Activated CD4-positive, alpha-beta T cell treated with anti-CD3 and anti-CD28 coated beads, Interleukin-10, Interleukin-2, amounts not matched to agents 100 ng/mL and 50 ng/mL, durations not matched to agents 16 hours and 8 hours (primary cell): ENCODE measurements around the gene DNMBP.
"Not testable (repeated sequence)": the region's sequence is repeated elsewhere in the genome, so short reads cannot be mapped to it uniquely, and the experiment has no call there.

Experiments
- DNase-seq: peaks from one replicate; pipeline ENCODE4 v3.0.0-alpha.2; 2020

DNMBP gene

DNA sequence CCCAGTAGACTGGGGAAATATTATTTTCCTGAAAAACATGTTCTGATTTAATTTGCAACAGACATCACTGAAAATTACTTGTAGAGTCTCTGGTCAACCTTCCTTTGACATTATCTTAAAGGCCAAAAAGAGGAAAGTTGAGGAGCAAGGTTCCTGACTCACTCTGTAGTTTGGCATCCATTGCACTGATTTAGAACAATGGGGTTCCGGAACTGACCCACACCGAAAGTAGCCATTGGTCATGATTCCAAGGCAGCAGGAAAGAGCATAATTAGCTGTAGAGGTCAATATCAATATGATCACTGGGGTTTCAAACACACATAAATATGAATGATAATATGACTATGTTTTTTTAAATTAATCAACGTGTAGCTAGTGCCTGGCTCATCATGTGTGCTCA, 65.8 kb downstream of the DNMBP start:
- no peak for DNase-seq

DNA sequence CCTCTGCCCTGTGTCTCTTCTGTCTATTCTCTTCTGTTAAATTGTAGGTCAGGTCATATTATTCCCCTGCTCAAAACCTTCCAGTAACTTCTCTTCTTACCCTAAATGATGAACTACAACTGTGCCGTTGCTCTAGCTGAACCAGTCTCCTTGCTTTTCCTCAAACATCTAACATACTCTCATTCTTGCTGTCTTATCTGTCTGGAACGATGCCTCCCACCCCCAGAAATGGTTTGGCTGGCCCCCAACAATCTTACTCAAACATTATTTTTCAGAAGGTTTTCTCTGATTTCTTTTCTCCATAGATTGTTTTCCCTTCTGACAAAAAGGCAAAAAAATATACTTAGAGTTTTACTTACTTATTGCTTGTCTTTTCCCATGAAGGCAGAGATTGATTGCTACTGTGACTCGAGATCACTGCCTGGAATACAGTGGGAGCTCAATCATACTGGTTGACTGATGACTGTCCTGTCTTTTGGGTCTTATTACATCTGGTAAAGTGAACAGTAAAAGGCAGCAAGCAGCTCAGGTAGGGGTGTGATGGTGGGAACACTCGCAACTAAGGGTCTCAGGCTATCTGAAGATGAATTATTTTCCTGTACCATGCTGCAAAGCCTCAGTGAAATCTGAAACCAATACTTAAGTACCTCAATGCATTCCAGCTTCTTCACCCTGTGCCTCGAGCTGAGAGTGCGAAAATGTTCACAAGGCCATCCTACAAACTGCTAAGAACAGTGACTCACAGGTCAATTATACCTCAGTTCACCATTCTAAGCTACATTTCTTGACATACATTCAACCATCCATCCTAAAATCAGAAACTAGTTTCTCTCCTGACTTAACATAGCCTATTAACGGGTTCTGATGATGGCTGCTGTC, 67.6 kb downstream of the DNMBP start:
- no peak for DNase-seq

DNA sequence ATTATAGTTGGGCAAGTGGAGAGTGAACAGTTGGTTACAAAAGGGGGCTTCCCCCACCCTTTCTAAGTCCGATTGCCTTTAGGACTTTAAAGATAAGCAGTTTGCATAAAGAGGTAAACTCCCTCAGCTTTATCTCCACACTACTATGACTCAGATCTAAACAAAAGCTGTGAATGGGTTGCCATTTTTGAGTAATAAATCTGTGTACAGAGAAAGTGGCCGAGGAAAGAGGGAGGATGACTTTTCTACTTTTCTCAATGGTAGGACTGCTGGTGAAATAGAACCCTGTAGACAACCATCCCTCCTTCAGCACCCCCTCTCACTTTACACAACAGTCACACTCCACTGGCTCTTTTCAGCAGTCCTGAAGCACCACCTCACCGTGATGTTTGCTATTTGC, 71.2 kb downstream of the DNMBP start:
- DNase-seq: peak; percentile 50

DNA sequence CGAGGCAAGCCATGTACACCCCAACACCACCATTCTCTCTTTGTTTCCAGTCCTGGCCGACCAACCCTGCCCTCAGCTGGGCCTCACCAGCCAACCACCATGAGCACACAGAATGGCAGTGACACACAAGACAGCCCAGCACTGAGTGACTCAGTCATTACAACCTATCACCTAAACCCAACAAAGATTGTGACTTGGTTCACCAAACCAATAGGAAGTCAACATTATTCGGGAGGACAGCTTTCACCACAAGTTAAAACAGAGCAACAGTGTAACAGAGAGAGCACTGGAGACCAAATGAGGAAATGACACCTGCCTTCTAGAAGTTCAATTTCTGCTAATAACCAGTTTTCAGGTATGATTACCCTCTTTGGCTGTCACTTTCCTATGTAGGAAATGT, 72.1 kb downstream of the DNMBP start:
- peak; percentile 29 for DNase-seq

DNA sequence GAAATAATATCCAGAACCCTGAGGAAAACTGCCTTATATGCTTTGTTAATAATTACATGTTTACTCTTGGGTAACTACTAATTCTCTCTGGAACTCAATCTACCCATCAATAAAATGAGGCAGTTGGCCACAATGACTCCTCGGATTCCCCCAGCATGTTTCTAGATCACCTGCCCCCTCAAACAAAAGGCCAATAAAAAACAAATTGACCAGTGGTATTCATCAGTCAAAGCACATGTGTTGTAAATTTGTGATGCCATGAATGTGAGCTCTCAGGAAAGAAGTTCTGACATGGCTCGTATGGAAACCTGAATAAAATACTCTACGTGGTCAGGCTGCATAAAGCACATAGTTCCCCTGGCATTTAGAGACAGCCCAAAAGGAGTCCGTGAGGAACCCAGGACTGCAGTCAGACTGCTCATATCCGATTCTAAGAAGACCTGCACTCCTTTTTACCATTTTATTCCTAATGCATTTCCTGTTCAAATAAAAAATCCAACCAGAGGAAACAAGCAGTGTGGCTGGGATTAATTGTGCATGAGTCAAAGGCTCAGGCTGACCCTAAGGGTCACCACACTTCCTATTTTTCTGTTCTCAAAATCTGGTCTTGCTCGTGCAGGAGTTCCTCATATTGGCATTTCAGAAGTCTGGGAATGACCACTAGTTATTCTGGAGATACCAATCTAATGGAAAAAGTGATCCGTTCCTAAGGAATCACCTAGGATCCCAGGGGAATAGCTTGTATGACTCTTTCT, 77.4 kb downstream of the DNMBP start:
- DNase-seq: not testable (repeated sequence)

DNA sequence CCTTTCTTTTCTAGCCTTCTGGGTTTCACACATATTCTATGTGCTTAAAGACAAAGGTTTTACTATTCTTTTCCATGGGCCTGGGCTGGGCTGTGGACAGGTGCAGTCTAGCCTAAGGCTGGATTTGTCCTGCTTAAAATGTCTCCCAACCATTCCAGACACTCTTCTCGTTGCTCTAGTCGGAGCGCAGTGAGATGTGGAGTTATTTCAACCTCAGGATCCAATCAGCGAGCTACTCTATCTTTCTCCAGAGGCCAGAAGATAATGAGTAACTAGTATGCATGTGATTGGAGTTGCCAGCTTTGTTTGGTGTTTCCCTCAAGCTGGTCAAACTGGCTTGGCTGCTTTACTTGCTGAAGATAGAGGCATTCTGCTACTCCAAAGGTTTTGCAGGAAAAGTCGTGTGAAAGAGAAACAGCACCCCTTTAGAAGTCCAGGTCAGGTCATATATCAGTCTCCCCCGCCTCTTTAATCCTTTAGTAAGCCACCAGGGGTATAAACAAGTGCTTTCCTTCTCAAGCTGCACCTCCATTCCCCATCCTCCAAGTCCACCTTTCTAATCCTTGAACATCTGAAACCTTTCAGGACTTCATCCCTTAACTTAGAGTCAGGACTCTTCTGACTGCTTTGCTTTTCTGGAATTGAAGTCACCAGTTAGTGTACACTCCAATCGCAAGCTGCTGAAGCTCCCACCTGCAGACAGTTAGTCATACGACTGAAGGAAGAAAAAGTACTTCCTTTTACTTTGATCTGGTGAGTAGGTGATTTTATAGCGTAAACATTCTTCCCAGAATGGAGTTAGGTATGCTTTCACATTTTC, 78.8 kb downstream of the DNMBP start:
- DNase-seq: no peak

DNA sequence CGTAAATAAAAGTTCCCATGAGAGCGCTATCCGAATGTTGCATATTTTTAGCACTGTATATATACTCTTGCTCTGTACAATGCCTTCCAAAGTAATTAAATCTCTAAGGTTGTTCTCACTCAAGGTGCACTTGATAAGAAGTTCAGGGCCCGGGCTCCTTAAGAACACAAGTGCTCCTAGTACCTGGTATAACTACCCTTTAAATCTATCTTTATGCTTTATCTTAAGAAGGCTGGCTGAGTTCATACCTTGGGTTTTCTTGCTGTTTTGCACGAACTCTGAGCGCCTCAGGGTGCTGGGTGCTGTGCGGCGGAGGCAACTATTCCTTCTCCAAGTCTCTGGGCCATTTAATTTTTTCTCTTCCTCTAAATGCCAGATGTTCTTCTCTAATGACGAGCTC, 80.4 kb downstream of the DNMBP start:
- DNase-seq: no peak

DNA sequence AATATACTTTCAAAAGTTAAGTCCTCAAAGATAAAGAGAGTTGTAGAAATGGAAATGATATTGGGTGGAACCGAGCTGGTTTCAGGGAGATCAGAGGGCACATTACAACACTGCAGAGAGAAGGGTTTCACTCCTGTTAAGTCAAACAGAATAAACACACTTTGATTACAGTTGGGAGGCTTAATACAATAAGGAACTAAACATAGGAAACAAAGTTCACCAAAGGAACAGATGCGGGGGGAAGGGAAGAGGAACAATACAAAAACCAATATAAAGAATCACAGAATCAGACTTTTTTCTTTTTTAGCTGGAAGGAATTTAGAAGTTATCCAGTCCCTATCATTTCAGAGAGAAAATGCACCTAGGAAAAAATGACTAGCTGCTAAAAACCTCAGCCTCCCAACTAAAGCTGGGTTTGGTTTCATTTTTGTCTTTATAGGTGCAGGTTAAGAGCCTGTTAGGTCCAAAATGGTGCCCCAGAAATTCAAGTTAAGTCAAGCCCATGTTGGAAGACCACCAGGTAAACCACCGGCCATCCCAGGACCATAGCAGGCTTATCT, 81.9 kb downstream of the DNMBP start:
- DNase-seq: no peak

DNA sequence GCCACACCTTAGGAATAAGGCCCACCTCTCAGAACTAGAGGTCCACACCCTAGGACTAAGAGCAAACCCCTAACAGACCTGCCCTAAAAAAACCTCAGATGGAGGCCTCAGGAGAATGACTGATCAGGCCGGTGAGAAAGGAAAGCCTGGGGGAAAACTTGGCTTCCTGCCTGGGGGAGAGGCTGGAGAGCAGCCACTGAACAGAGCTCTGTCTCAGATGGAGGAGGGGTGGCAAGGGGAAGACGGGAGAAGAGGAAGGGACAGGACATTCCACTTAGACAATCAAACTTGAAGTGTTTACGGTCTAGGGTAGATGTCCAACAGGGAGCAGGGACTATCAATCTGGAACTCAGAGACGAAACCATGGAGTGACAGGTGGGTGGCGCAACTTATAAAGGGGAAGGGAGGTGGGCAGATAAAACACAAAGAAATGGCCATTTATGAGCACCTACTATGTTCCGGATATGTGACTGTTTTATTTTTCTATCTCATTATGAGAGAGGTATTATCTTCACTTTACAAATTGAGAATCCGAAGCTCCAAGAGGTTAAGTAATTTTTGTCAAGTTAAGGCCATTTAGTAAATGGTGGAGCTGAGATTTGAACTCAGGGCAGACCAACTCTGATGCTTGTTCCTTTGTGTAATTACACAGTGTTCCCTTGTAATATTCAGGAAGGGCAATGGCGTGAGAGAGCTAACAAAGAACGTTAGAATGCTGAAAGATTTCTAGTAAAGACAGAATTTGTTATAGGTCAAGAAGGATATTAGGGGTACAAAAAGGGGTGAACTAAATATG, 82.6 kb downstream of the DNMBP start:
- no peak for DNase-seq

DNA sequence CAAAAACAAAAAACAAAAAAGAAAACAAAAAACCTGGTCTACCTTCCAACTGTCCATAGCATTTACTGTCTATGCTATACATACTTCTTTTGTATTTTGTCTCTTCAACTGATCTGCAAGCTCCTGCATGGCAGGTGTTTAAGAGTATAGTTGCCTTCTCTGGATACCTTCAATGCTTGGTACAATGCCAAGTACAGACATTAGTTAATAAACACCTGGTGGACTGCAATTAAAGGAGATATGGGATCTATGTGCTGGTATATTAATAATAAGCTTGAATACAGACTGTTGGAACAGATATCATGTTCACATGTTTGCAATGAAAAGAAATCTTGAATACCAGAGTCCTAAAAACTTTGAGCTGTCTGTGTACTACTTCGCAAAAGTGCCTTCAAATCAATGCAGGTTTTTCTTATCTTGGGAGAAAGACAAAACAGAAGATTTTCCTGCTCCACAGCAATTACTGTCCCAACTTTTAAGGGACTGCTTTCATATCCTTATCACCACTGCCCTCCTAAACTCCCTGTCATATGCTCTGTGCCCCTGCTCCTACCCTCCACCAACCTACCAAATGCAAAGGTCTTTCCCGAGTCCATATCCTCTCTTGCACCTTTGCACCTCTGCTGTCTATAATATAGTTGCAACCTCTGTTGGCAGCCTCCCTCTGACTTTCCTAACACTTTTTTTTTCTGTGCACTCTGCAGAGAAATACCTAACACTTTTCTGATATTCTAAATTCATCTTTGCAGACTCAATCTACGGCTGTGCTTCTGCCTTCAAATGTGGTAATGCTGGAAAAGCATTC, 85.1 kb downstream of the DNMBP start:
- DNase-seq: no peak

DNA sequence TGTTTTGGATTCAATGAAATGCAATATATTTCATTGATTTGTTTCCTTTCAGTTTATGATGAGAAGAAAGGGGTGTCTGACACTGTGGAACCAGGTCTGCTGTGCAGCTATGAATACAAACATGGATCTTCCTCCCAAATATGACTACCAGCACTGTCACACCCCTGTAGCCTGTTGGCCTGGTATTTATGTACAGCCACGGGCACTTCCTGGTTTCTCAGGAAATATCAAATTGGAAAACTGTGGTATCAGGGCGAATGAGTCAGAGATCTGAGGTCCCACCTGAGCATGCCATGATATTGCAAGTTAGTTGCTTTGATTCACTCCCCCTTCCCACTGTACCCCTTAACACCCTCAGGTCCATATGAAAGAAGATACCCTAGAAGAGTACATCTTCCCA, 87.8 kb downstream of the DNMBP start:
- no peak for DNase-seq

DNA sequence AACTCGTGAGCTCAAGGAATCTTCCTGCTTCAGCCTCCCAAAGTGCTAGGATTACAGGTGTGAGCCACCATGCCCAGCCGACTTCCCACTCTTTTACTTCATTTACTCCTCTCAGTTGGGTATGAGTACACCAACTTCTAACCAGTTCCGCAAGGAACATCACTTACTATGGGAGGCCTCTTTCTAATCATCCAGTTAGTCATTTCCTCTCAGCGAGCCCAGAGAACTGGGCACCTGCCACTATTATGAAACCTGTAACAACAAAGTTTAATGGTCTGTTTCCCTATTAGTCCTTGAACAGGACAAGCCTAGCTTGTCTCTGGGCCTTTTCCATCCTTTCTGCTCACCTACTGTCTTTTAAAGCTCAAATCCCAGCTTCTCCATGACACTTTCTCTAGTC, 88.8 kb downstream of the DNMBP start:
- DNase-seq: no peak

DNA sequence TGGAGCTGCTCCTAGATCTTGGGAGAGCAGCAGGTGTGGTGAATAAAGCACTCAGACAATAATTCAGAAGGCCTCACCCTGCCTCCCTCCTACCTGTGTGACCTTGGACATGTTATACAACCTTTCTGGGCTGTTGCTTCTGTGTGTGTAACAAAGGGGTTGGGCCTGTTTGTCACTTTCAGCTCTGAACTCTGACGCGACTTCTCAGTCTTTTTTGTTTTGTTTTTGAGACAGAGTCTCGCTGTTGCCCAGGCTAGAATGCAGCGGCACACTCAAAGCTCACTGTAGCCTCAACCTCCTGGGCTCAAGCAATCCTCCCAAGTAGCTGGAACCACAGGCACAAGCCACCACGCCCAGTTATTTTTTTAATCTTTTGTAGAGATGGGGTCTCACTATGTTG, 89.3 kb downstream of the DNMBP start:
- no peak for DNase-seq

DNA sequence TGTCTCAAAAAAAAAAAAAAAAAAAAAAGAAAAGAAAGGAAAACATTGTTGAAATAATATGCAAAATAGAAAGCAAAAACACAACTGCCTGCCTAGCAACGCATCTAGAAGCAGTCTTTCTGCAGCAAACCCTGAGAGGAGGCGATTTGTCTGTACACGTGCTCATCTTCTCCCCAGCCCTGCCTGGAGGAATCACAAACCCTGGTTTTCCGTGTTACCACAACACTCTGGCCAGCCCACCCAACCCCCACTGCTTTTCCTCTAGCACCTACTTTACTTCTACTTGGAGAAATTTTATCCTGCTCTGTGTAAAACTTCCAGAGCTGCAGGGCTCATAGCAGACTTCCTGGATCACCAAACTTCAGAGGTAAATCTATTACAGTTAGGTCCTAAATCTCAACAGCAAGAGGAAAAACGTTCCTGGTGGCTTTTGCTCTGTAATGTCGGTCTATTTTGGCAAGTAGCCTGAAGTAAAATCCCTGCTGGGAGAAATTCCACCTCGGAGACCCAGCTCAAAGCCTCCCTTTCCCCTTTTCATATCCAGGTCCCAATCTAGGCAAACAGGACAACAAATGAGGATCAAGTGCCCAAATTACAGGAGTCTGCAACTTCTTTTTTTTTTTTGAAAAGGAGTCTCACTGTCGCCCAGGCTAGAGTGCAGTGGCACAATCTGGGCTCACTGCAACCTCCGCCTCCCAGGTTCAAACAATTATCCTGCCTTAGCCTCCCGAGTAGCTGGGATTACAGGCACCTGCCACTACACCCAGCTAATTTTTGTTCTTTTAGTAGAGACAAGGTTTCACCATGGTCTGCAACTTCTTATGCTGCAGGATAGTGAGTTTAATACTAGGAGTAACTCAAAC, 91.6 kb downstream of the DNMBP start:
- DNase-seq: no peak

DNA sequence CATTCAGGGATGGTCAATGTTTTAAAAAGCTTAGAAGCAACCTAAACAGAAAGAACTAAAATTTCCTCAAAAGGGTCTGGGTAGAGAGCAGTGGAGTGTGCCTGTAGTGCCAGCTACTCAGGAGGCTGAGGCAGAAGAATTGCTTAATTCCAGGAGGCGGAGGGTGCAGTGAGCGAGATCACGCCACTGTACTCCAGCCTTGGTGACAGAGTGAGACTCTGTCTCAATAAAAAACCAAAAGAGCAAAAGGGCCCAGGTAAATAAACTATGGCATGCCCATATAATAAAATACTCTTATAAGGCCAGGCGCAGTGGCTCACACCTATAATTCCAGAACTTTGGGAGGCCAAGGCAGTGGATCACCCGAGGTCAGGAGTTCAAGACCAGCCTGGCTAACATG, 93.0 kb downstream of the DNMBP start:
- DNase-seq: no peak

DNA sequence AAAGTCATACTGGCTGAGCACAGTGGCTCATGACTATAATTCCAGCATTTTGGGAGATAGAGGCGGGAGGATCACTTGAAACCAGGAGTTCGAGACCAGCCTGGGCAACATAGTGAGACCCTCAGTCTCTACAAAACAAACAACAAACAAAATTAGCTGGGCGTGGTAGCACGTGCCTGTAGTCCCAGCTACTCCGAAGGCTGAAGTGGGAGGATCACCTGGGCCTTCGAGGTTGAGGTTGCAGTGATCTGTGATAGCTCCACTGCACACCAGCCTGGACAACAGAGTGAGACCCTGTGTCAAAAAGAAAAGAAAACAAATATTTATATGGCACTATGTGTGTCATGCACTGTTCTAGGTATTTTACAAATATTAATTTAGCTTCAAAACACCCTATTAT, 94.3 kb downstream of the DNMBP start:
- no peak for DNase-seq

DNA sequence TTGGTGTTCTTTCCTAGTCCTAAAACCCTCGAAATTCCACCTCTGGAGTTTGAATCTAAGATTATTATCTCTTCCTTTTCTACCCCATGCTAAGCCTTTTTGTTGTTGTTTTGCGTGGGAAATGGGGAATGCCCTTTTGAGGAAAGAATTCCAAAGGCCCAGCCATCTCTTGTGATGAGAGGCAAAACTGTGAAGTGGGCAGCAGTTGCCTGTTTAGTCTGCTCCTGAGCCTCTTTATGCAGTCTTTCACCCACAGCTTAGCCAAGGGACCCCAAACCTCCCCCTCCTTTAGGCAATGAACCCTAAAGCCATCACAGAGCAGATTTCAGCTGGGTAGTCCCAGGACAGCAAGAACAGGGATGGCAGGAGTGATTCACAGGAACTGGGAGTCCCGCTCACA, 95.5 kb downstream of the DNMBP start:
- DNase-seq: no peak

DNA sequence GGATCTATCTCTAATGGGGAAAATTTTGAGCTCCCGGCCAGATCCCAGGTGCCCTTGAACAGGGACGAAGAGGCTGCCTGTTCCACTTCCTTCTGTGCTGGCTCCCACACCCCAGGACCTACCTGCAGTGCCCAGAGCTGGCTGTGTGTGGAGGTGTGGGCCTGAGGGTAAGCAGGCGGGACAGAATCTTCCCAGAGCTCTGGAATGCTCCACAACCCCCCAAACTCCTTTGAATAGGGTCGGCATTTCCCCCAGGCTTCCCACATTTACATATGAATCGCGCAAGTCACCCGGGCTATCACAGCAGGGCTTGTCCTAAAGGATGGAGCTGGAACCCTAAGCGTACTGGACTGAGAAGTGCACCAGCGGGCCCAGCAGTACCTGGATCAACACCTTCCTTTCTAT, 95.9 kb downstream of the DNMBP start:
- no peak for DNase-seq

DNA sequence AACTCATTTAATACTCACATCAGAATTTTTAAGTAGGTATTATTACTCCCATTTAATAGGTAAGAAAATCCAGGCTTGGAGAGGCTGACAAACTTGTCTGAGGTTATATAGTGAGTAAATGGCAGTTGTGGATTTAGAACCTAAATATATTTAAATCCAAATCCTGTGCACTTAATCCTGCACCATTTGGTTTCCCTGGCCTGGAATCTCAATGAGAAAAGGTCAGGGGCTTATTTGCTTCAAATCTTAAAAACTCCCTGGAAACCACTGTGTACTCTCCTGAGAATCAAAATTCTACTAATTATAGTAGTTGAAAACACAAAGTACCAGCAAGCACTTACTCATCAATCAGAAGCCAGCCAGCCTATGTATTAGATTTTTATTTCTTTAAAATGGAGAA, 97.7 kb downstream of the DNMBP start:
- no peak for DNase-seq

DNA sequence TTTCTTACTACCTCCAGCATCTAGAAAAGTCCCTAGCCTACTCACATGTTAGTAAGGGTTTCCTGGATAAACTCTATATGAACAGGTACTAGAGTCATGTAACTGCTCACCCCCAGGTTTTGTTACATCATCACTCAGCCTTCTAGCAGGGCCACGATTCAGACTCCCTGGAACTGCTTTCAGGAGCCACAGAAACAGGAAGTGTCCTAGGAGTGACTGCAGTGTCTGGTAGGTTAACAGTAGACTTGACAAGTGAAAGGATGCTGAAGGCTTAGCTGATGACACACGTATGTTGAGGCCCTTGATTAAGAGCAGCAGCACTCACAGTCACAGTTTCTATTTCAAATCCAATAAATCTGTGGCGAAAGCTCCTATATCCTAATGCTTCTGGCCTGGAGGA, 101.2 kb downstream of the DNMBP start:
- peak; percentile 18 for DNase-seq
